ENCODE measurements around the gene ARHGAP1. TPM values are rescaled to one million over a fixed set of nuclear protein-coding genes. Genes with fewer than 3 reads are reported as not detected.

The ARHGAP1 gene
- total RNA-seq, 1 donor from 2014 or later: 98.1 TPM

DNA sequence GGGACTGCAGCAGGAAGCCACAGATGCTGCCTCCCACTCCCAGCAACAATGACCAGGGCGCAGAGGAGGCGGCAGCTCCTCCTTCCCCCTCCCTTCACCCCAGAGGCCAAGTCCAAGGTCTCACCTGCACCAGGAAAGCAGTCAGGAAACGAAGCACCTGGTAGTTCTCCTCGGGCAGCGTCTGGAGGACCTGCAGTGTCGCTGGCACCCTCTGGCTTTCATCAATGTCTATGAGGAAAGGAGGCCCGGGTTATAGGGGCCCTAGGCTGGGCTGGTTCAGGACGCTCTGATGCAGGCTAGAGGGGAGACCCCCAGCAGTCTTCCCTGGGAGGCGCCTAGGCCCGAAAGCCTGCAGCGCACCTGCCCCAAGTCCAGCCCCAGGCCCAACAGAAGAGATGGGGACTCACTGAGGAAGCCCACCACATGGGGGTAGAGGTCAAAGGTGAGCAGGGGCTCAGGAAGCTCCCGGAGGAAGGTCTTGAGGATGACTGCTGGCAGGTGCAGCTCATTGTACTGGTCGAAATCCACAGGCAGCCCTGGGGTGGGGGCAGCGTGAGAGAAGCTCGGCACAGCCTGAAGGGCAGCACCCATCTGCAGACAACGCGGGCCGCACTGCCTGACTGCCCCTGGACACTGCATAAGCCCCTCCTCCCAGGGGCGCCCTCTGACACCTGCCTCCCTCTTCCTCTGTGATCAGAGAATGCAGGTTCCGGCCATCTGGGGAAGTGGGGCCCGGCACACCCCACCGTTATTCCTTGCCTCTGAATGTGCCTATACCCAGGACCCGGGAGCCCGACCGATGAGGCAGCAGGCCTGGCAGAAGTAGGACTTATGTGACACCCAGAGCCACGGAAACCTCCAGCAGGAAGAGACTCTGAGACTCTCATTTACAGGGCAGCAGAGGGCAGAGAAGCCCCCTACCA, 20.9 kb downstream of the ARHGAP1 start:
- Mint-ChIP-seq H3K27ac (ENCODE audit: unreplicated experiment) (no peak overlapping the region), H3K27me3 (ENCODE audit: unreplicated experiment) (no peaks in the 10 kb centered on the region), H3K9me3 (ENCODE audit: unreplicated experiment) (no peaks in the 10 kb centered on the region), H3K4me1 (ENCODE audit: unreplicated experiment) (peaks cover 15% of the 10 kb centered on the region), H3K4me3 (ENCODE audit: unreplicated experiment) (no peak overlapping the region), H3K36me3 (ENCODE audit: unreplicated experiment) (peaks cover 17% of the 10 kb centered on the region)
- TF ChIP-seq, protein P1, sequence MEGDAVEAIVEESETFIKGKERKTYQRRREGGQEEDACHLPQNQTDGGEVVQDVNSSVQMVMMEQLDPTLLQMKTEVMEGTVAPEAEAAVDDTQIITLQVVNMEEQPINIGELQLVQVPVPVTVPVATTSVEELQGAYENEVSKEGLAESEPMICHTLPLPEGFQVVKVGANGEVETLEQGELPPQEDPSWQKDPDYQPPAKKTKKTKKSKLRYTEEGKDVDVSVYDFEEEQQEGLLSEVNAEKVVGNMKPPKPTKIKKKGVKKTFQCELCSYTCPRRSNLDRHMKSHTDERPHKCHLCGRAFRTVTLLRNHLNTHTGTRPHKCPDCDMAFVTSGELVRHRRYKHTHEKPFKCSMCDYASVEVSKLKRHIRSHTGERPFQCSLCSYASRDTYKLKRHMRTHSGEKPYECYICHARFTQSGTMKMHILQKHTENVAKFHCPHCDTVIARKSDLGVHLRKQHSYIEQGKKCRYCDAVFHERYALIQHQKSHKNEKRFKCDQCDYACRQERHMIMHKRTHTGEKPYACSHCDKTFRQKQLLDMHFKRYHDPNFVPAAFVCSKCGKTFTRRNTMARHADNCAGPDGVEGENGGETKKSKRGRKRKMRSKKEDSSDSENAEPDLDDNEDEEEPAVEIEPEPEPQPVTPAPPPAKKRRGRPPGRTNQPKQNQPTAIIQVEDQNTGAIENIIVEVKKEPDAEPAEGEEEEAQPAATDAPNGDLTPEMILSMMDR (IDR thresholded peaks at IDR 0.05): no peak
- no peak for DNase-seq (ENCODE audit: extremely low spot score, unreplicated experiment)

DNA sequence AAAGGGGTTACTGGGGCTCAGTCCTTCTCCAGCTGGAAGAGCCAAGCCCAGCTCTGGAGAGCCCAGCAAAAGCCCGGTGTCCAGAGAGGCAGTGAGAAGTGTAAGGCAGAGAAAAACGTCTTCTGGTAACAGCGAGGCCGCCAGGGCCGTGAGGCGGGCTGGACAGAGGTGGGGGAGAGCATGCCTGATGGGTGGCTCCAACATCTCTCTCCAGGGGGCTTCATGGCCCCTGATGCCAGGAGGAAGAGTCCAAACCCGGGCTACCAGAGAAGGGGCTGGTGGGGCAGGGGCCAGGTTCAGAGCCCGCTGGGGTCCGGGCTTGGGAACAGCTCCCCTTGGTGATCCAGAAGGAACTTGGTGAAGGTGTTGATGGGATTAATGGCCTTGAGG, 21.7 kb downstream of the ARHGAP1 start:
- TF ChIP-seq, protein P1 (IDR thresholded peaks at IDR 0.05): no peak
- Mint-ChIP-seq H3K27ac (ENCODE audit: unreplicated experiment) (no peak overlapping the region), H3K4me3 (ENCODE audit: unreplicated experiment) (no peak overlapping the region), H3K9me3 (ENCODE audit: unreplicated experiment) (no peaks in the 10 kb centered on the region), H3K4me1 (ENCODE audit: unreplicated experiment) (peaks cover 15% of the 10 kb centered on the region), H3K36me3 (ENCODE audit: unreplicated experiment) (peaks cover 14% of the 10 kb centered on the region), H3K27me3 (ENCODE audit: unreplicated experiment) (no peaks in the 10 kb centered on the region)
- DNase-seq (ENCODE audit: extremely low spot score, unreplicated experiment): no peak

DNA sequence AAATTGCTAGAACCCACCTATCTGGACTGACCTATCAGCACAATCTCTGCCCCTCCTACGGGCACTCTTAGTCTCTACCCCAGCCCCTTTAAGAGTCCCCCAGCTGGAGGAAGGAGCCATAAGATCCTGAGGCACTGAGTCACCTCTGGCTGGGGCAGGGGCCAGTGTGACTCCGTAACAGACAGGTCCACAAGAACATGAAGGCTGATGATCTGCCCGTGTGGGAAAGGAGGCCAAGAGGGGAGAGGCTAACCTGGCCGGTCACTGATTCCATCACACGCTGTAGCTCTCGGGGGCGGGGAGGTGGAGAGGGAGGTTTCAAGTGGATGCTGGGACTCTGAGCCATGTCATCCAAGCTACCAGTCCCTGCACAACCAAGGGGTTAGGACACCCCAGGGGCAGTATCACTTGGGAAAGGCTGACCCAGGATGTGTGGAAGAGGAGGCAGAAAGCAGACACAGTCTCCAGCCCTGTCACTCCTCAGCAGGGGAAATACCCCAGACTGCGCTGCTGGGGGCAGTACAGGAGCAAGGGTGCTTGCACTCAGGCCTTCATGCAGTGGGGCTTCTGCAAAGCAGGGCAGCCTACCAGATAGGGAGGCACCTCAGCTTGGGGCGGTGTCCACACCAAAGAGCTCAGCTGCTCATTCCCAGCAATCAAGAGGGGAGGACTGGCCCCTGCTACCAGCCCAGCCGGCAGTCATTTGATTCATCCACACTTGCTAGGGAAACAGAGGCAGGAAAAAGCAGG, 22.3 kb downstream of the ARHGAP1 start:
- peaks cover 14% of the 10 kb centered on the region for H3K36me3 Mint-ChIP-seq (ENCODE audit: unreplicated experiment)
- TF ChIP-seq, protein P1 (IDR thresholded peaks at IDR 0.05): no peak
- DNase-seq (ENCODE audit: extremely low spot score, unreplicated experiment): no peak
- no peaks in the 10 kb centered on the region for H3K27me3 Mint-ChIP-seq (ENCODE audit: unreplicated experiment)
- no peak overlapping the region for H3K4me3 Mint-ChIP-seq (ENCODE audit: unreplicated experiment)
- H3K4me1 Mint-ChIP-seq (ENCODE audit: unreplicated experiment): peaks cover 15% of the 10 kb centered on the region
- H3K27ac Mint-ChIP-seq (ENCODE audit: unreplicated experiment): no peak overlapping the region
- no peaks in the 10 kb centered on the region for H3K9me3 Mint-ChIP-seq (ENCODE audit: unreplicated experiment)

DNA sequence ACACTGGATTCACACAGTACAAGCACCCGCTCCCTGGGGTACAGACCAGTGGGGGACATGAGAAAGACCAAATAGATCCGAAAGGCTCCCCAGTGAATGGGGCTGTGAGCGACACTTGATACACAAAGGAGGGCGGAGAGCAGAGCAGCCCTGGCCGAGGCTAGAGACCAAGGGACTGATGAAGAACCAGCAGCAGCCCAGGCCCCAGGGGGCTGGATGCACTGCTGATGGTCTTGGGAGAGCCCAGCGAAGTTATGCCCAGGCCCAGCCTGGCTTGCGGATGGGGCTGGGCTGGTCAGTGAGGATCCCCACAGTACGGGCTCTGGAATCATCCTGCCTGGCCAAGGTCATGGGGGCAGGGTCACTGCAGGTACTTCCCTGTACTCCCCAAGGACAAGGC, 23.2 kb downstream of the ARHGAP1 start:
- Mint-ChIP-seq H3K4me1 (ENCODE audit: unreplicated experiment) (peaks cover 15% of the 10 kb centered on the region), H3K27ac (ENCODE audit: unreplicated experiment) (peak overlapping the region; percentile 18), H3K36me3 (ENCODE audit: unreplicated experiment) (peaks cover 18% of the 10 kb centered on the region), H3K4me3 (ENCODE audit: unreplicated experiment) (no peak overlapping the region), H3K27me3 (ENCODE audit: unreplicated experiment) (no peaks in the 10 kb centered on the region), H3K9me3 (ENCODE audit: unreplicated experiment) (no peaks in the 10 kb centered on the region)
- no peak for DNase-seq (ENCODE audit: extremely low spot score, unreplicated experiment)
- TF ChIP-seq, protein P1 (IDR thresholded peaks at IDR 0.05): no peak

Measured in osteocyte (in vitro differentiated cells).